ENCODE data around the gene SCAMP5.
A peak's percentile ranks its signal among the peaks of the same experiment; 100 is the strongest.

SCAMP5 gene

GRCh38 chr15:75028991-75029377, 33.6 kb downstream of the SCAMP5 start:
- no peak overlapping the region for H3K4me3 ChIP-seq (ENCODE audit: insufficient read length, low read depth)
- TF ChIP-seq SUZ12 (IDR thresholded peaks at IDR 0.05; ENCODE audit: extremely low read depth, insufficient read depth, insufficient read length): no peak
- no peak for TF ChIP-seq ZNF274 (IDR thresholded peaks at IDR 0.05; ENCODE audit: low read depth, low read length)
- TF ChIP-seq YY1 (IDR thresholded peaks at IDR 0.05; ENCODE audit: insufficient read depth, insufficient read length): no peak
- H3K4me1 ChIP-seq (ENCODE audit: insufficient read depth, insufficient read length): peaks cover 18% of the 10 kb centered on the region
- H3K36me3 ChIP-seq (ENCODE audit: insufficient read depth, insufficient read length, low read length): peaks cover 58% of the 10 kb centered on the region
- no peaks in the 10 kb centered on the region for H3K9me3 ChIP-seq (ENCODE audit: insufficient read depth, low read length)
- H3K9ac ChIP-seq (ENCODE audit: insufficient read length, low read depth): no peak overlapping the region
- no peak for DNase-seq (ENCODE audit: low read depth, low spot score)
- H3K27me3 ChIP-seq (ENCODE audit: insufficient read depth, insufficient read length): no peaks in the 10 kb centered on the region

DNA sequence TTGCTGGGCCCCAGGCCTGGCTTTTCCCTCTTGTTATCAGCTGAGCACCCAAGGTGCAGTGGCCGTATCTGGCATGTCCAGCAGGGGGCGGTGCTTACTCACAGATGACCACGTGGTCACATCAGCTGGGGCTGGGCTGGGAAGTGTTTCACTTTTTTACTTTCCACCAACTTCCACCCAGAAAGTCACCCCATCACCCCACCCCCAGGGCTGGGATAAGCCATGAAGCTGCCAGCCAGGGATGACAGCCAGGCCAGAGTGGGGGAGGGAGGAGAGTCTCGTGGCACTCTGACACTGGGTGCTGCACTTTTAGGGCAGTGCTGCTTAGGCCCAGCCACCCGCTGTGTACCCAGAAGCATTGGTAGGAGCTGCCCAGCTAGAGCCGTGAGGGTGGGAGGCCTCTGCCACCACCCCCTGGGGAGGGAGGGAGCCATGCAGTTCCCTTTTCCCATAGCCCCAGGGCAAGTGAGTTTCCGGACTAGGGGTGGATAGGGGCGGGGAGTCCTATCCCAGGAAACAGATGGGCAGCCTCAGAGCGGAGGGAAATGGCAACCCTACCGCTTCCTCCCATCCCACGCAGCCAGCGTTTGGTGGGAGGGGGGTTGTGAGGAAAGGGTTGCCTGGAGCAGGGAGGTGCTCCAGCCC, 34.1 kb downstream of the SCAMP5 start:
- Histone ChIP-seq H3K4me3 (ENCODE audit: insufficient read length, low read depth) (no peak overlapping the region), H3K9me3 (ENCODE audit: insufficient read depth, low read length) (no peaks in the 10 kb centered on the region), H3K4me1 (ENCODE audit: insufficient read depth, insufficient read length) (peaks cover 18% of the 10 kb centered on the region), H3K9ac (ENCODE audit: insufficient read length, low read depth) (peak overlapping the region; percentile 18), H3K36me3 (ENCODE audit: insufficient read depth, insufficient read length, low read length) (peaks cover 63% of the 10 kb centered on the region), H3K27me3 (ENCODE audit: insufficient read depth, insufficient read length) (no peaks in the 10 kb centered on the region)
- TF ChIP-seq YY1 (IDR thresholded peaks at IDR 0.05; ENCODE audit: insufficient read depth, insufficient read length): no peak
- DNase-seq (ENCODE audit: low read depth, low spot score): peak; percentile 80

- Histone ChIP-seq H3K4me1 (ENCODE audit: insufficient read depth, insufficient read length) (peaks cover 18% of the 10 kb centered on the region), H3K4me3 (ENCODE audit: insufficient read length, low read depth) (no peak overlapping the region), H3K9ac (ENCODE audit: insufficient read length, low read depth) (no peak overlapping the region)
These were observed 34.7 kb downstream of the SCAMP5 start for GRCh38 chr15:75030023-75030413.

DNA sequence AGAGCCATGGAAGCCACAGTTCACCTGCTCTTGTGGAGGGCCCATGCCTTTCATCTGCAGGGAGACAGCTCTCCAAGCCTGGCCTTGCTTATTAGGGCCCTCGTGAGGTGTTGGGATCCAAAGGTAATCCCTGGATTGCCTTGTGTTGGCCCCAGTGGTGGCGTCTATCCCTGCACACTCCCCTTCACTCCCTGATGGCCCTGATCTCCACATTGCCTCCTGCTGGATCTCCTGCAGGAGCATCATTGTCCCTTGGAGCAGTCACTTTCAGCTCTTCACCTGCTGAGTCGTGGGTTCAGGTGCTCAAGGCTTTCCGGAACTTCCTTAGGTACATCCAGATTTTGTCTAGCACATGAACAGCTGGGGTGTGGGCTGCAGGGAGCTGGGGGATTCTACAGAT, 35.1 kb downstream of the SCAMP5 start:
- DNase-seq (ENCODE audit: low read depth, low spot score): no peak
- no peaks in the 10 kb centered on the region for H3K9me3 ChIP-seq (ENCODE audit: insufficient read depth, low read length)
- no peak overlapping the region for H3K4me3 ChIP-seq (ENCODE audit: insufficient read length, low read depth)
- H3K27me3 ChIP-seq (ENCODE audit: insufficient read depth, insufficient read length): no peaks in the 10 kb centered on the region
- TF ChIP-seq YY1 (IDR thresholded peaks at IDR 0.05; ENCODE audit: insufficient read depth, insufficient read length) (no peak), ZNF274 (IDR thresholded peaks at IDR 0.05; ENCODE audit: low read depth, low read length) (no peak), SUZ12 (IDR thresholded peaks at IDR 0.05; ENCODE audit: extremely low read depth, insufficient read depth, insufficient read length) (no peak)
- no peak overlapping the region for H3K9ac ChIP-seq (ENCODE audit: insufficient read length, low read depth)
- peaks cover 62% of the 10 kb centered on the region for H3K36me3 ChIP-seq (ENCODE audit: insufficient read depth, insufficient read length, low read length)
- peaks cover 17% of the 10 kb centered on the region for H3K4me1 ChIP-seq (ENCODE audit: insufficient read depth, insufficient read length)

More at GRCh38 chr15:75030023-75030413, 34.7 kb downstream of the SCAMP5 start:
- no peak for TF ChIP-seq SUZ12 (IDR thresholded peaks at IDR 0.05; ENCODE audit: extremely low read depth, insufficient read depth, insufficient read length)
- TF ChIP-seq ZNF274 (IDR thresholded peaks at IDR 0.05; ENCODE audit: low read depth, low read length): no peak
- TF ChIP-seq YY1 (IDR thresholded peaks at IDR 0.05; ENCODE audit: insufficient read depth, insufficient read length): no peak
- DNase-seq (ENCODE audit: low read depth, low spot score): no peak
- Histone ChIP-seq H3K27me3 (ENCODE audit: insufficient read depth, insufficient read length) (no peaks in the 10 kb centered on the region), H3K36me3 (ENCODE audit: insufficient read depth, insufficient read length, low read length) (peaks cover 64% of the 10 kb centered on the region), H3K9me3 (ENCODE audit: insufficient read depth, low read length) (no peaks in the 10 kb centered on the region)

DNA sequence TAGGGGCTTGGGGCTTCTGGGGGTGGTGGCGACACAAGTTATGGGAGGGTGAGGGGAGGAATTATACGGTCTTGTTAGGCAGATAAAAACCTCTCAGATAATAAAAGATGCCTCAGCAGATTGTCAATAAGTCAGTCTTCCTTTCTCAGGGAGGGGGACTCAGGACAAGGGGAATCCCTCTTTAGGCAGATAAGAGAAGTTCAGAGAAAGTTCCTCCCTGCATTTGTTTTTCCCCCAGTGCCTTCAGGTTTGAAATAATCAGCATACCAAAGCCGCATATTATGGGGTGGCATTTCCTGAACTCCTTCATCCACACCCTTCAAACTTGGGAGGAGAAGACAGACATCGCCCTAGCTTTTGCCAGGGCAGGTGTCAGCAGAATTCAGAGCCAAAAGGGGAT, 36.5 kb downstream of the SCAMP5 start:
- DNase-seq (ENCODE audit: low read depth, low spot score): no peak

DNA sequence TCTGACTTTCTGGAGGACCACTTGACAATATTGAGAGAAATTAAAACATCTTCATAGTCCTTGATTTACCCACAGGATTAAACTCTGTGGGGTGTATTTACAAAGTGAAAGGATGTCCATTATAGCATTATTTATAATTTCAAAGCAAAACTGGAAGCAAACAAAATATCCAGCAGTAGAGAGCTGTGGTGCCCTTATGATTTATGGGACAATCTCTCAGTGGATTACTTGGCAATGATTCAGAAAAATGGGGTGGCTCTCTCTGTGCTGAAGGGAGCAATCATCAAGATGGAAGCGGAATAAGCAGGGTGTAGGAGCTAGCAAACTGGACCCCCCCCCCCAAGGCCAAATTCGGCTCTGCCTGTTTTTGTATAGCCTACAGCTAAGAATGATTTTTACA, 37.0 kb downstream of the SCAMP5 start:
- H3K9me3 ChIP-seq (ENCODE audit: insufficient read depth, low read length): no peaks in the 10 kb centered on the region
- no peaks in the 10 kb centered on the region for H3K27me3 ChIP-seq (ENCODE audit: insufficient read depth, insufficient read length)
- TF ChIP-seq ZNF274 (IDR thresholded peaks at IDR 0.05; ENCODE audit: low read depth, low read length) (no peak), SUZ12 (IDR thresholded peaks at IDR 0.05; ENCODE audit: extremely low read depth, insufficient read depth, insufficient read length) (no peak), YY1 (IDR thresholded peaks at IDR 0.05; ENCODE audit: insufficient read depth, insufficient read length) (no peak)
- H3K9ac ChIP-seq (ENCODE audit: insufficient read length, low read depth): no peak overlapping the region
- no peak overlapping the region for H3K4me3 ChIP-seq (ENCODE audit: insufficient read length, low read depth)
- no peak for DNase-seq (ENCODE audit: low read depth, low spot score)
- peaks cover 21% of the 10 kb centered on the region for H3K4me1 ChIP-seq (ENCODE audit: insufficient read depth, insufficient read length)
- peaks cover 49% of the 10 kb centered on the region for H3K36me3 ChIP-seq (ENCODE audit: insufficient read depth, insufficient read length, low read length)

More for the DNA sequence above, 36.5 kb downstream of the SCAMP5 start:
- Histone ChIP-seq H3K9ac (ENCODE audit: insufficient read length, low read depth) (no peak overlapping the region), H3K36me3 (ENCODE audit: insufficient read depth, insufficient read length, low read length) (peaks cover 50% of the 10 kb centered on the region), H3K4me3 (ENCODE audit: insufficient read length, low read depth) (no peak overlapping the region), H3K27me3 (ENCODE audit: insufficient read depth, insufficient read length) (no peaks in the 10 kb centered on the region), H3K9me3 (ENCODE audit: insufficient read depth, low read length) (no peaks in the 10 kb centered on the region), H3K4me1 (ENCODE audit: insufficient read depth, insufficient read length) (peaks cover 17% of the 10 kb centered on the region)
- TF ChIP-seq SUZ12 (IDR thresholded peaks at IDR 0.05; ENCODE audit: extremely low read depth, insufficient read depth, insufficient read length): no peak
- no peak for TF ChIP-seq ZNF274 (IDR thresholded peaks at IDR 0.05; ENCODE audit: low read depth, low read length)

DNA sequence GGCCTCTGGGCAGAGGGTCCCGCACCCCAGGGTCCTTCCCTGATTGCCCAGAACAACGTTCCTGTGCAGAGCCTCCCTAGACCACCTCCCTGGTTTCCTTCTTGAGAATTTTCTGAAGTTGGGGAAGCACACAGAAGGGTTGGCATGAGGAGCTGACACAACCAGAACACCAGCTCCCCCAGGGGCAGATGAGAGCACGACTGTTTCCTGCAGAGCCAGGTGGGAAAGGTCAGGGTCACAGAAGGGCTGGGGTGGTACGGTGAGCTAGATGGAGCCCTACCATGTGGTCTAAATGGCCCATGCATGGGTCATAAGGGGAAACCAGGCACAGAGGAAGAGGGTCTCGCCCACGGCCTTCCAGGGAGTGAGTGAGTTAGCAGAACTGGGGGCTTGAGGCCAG, 38.4 kb downstream of the SCAMP5 start:
- no peak for DNase-seq (ENCODE audit: low read depth, low spot score)
- no peak overlapping the region for H3K4me3 ChIP-seq (ENCODE audit: insufficient read length, low read depth)
- H3K36me3 ChIP-seq (ENCODE audit: insufficient read depth, insufficient read length, low read length): peaks cover 41% of the 10 kb centered on the region
- no peak overlapping the region for H3K9ac ChIP-seq (ENCODE audit: insufficient read length, low read depth)
- peaks cover 21% of the 10 kb centered on the region for H3K4me1 ChIP-seq (ENCODE audit: insufficient read depth, insufficient read length)
- H3K27me3 ChIP-seq (ENCODE audit: insufficient read depth, insufficient read length): no peaks in the 10 kb centered on the region
- H3K9me3 ChIP-seq (ENCODE audit: insufficient read depth, low read length): no peaks in the 10 kb centered on the region
- TF ChIP-seq ZNF274 (IDR thresholded peaks at IDR 0.05; ENCODE audit: low read depth, low read length): no peak
- no peak for TF ChIP-seq SUZ12 (IDR thresholded peaks at IDR 0.05; ENCODE audit: extremely low read depth, insufficient read depth, insufficient read length)
- TF ChIP-seq YY1 (IDR thresholded peaks at IDR 0.05; ENCODE audit: insufficient read depth, insufficient read length): no peak
